Uterus (tissue), 4 donors: Measurements from ENCODE around the gene SERPINA9. TPM values are rescaled to one million over a fixed set of nuclear protein-coding genes. Genes with fewer than 3 reads are reported as not detected.

Source experiments
- DNase-seq, 2 donors: peaks; one replicate each; pipeline ENCODE4 v3.0.0-alpha.2; 2019 to 2020
- H3K27ac ChIP-seq, 2 donors: fragments of 200-600 bp; sonication (generic); 1 replicate in 1 of 2; 2 replicates in 1 of 2; pipeline ENCODE4 v1.5.1; 2016 to 2018
- H3K27me3 ChIP-seq, 2 donors: fragments of 200-600 bp; sonication (generic); one replicate each; pipeline ENCODE4 v1.5.1; 2018 to 2019; ENCODE audit warnings: control low read depth in 1 of 2
- H3K36me3 ChIP-seq, 2 donors: fragments of 200-600 bp; sonication (generic); one replicate each; pipeline ENCODE4 v1.5.1; 2019; ENCODE audit warnings: control low read depth in 1 of 2
- H3K4me1 ChIP-seq, 2 donors: fragments of 200-600 bp; sonication (generic); one replicate each; pipeline ENCODE4 v1.5.1; 2018 to 2019; ENCODE audit warnings: control low read depth in 1 of 2
- H3K4me3 ChIP-seq, 2 donors: fragments of 200-600 bp; sonication (generic); 1 replicate in 1 of 2; 2 replicates in 1 of 2; pipeline ENCODE4 v1.5.1; 2018 to 2019; ENCODE audit warnings: mild to moderate bottlenecking in 1 of 2
- H3K9me3 ChIP-seq, 2 donors: fragments of 200-600 bp; sonication (generic); one replicate each; pipeline ENCODE4 v1.5.1; 2019; ENCODE audit warnings: control low read depth in 1 of 2
- CTCF ChIP-seq, 4 experiments: fragments of 200-600 bp in 2 of 4; fragments of 450-650 bp in 2 of 4; sonication (generic) in 2 of 4; IDR thresholded peaks; one replicate each; pipeline ENCODE4 v1.5.1; 2016 to 2019; ENCODE audit warnings: antibody characterized with exemption in 4 of 4, mild to moderate bottlenecking in 2 of 4, moderate library complexity in 1 of 4
- POLR2A ChIP-seq, 2 donors: fragments of 450-650 bp; IDR thresholded peaks; one replicate each; pipeline ENCODE4 v1.6.1; 2016; ENCODE audit warnings: antibody characterized with exemption in 2 of 2, mild to moderate bottlenecking in 1 of 2, moderate library complexity in 1 of 2
- intact Hi-C: fragments of 100-400 bp; cut with DNase I; formaldehyde crosslinking; loops from one replicate; pipeline ENCODE4 v1.15.1; 2023; ENCODE audit warnings: low total_unique reads
- total RNA-seq, 4 donors: library from RNA; depleted of rRNA in 3 of 4; stranded (reverse); fragments of >200 nt in 3 of 4; gene quantifications; one replicate each; pipeline versions ENCODE4 v1.1.0 to v1.2.4, GENCODE V29; 2014 to 2023
- donor health status: DM: yes; HTN: yes; CAD: no.

The SERPINA9 gene
- total RNA-seq, 4 donors from 2014 or later: not detected

GRCh38 chr14:94478420-94478819 is 2.4 kb upstream of the SERPINA9 start:
- no peaks in the 10 kb centered on the region for H3K36me3 ChIP-seq
- H3K27me3 ChIP-seq: no peaks in the 10 kb centered on the region
- no peak overlapping the region for H3K27ac ChIP-seq
- peaks cover 0 to 7% of the 10 kb centered on the region in 2 donors for H3K9me3 ChIP-seq
- TF ChIP-seq CTCF (IDR thresholded peaks at IDR 0.05) (no peak), POLR2A (IDR thresholded peaks at IDR 0.05) (no peak)
- no peak for DNase-seq
- no peak overlapping the region for H3K4me3 ChIP-seq
- H3K4me1 ChIP-seq: no peaks in the 10 kb centered on the region
- intact Hi-C loops: no loop called here

- Histone ChIP-seq H3K36me3 (no peaks in the 10 kb centered on the region), H3K9me3 (peaks cover 0 to 7% of the 10 kb centered on the region in 2 donors), H3K4me1 (no peaks in the 10 kb centered on the region), H3K27me3 (no peaks in the 10 kb centered on the region), H3K27ac (no peak overlapping the region), H3K4me3 (no peak overlapping the region)
- DNase-seq: no peak
- intact Hi-C loops: no loop called here
- TF ChIP-seq CTCF (IDR thresholded peaks at IDR 0.05) (no peak), POLR2A (IDR thresholded peaks at IDR 0.05) (no peak)
Measured at GRCh38 chr14:94474581-94475031, 1.4 kb downstream of the SERPINA9 start.

GRCh38 chr14:94473666-94474410 is 2.2 kb downstream of the SERPINA9 start:
- no peaks in the 10 kb centered on the region for H3K27me3 ChIP-seq
- intact Hi-C loops: no loop called here
- no peak for DNase-seq
- no peaks in the 10 kb centered on the region for H3K36me3 ChIP-seq
- TF ChIP-seq POLR2A (IDR thresholded peaks at IDR 0.05) (no peak), CTCF (IDR thresholded peaks at IDR 0.05) (no peak)
- H3K9me3 ChIP-seq: peaks cover 0 to 6% of the 10 kb centered on the region in 2 donors
- H3K27ac ChIP-seq: no peak overlapping the region
- H3K4me1 ChIP-seq: no peaks in the 10 kb centered on the region
- H3K4me3 ChIP-seq: no peak overlapping the region

- Histone ChIP-seq H3K9me3 (no peaks in the 10 kb centered on the region), H3K27me3 (no peaks in the 10 kb centered on the region), H3K4me3 (no peak overlapping the region), H3K4me1 (no peaks in the 10 kb centered on the region), H3K36me3 (no peaks in the 10 kb centered on the region), H3K27ac (no peak overlapping the region)
- TF ChIP-seq POLR2A (IDR thresholded peaks at IDR 0.05) (no peak), CTCF (IDR thresholded peaks at IDR 0.05) (no peak)
- no peak for DNase-seq
- intact Hi-C loops: no loop called here
Measured at GRCh38 chr14:94472842-94473241, 3.2 kb downstream of the SERPINA9 start.

GRCh38 chr14:94471045-94471444 is 5.0 kb downstream of the SERPINA9 start:
- no peaks in the 10 kb centered on the region for H3K9me3 ChIP-seq
- no peak for DNase-seq
- no peak overlapping the region for H3K4me3 ChIP-seq
- no peak overlapping the region for H3K27ac ChIP-seq
- H3K4me1 ChIP-seq: no peaks in the 10 kb centered on the region
- no peaks in the 10 kb centered on the region for H3K36me3 ChIP-seq
- TF ChIP-seq CTCF (IDR thresholded peaks at IDR 0.05) (no peak), POLR2A (IDR thresholded peaks at IDR 0.05) (no peak)
- intact Hi-C loops: no loop called here
- H3K27me3 ChIP-seq: no peaks in the 10 kb centered on the region
